Suprapubic skin (tissue), 4 donors: ENCODE results near the gene CORO1C.

Experiments used
- EP300 ChIP-seq: sonication (generic); formaldehyde crosslinking; IDR thresholded peaks from one replicate; pipeline ENCODE4 v1.6.1; 2017; ENCODE audit warnings: antibody characterized with exemption
- POLR2A ChIP-seq, 2 donors: fragments of 450-650 bp; IDR thresholded peaks; one replicate each; pipeline ENCODE4 v1.6.1; 2017; ENCODE audit warnings: antibody characterized with exemption in 2 of 2, mild to moderate bottlenecking in 2 of 2, moderate library complexity in 2 of 2
- POLR2AphosphoS5 ChIP-seq, 3 donors: sonication (generic); formaldehyde crosslinking; IDR thresholded peaks; one replicate each; pipeline ENCODE4 v1.6.1; 2017; ENCODE audit warnings: antibody characterized with exemption in 3 of 3
- TF ChIP-seq, protein P1 (sequence below), 2 donors: fragments of 200-600 bp in 1 of 2; fragments of 450-650 bp in 1 of 2; sonication (generic) in 1 of 2; IDR thresholded peaks; one replicate each; pipeline ENCODE4 v1.5.1; 2016 to 2019; ENCODE audit warnings: antibody characterized with exemption in 2 of 2, mild to moderate bottlenecking in 1 of 2, moderate library complexity in 1 of 2

DNA sequence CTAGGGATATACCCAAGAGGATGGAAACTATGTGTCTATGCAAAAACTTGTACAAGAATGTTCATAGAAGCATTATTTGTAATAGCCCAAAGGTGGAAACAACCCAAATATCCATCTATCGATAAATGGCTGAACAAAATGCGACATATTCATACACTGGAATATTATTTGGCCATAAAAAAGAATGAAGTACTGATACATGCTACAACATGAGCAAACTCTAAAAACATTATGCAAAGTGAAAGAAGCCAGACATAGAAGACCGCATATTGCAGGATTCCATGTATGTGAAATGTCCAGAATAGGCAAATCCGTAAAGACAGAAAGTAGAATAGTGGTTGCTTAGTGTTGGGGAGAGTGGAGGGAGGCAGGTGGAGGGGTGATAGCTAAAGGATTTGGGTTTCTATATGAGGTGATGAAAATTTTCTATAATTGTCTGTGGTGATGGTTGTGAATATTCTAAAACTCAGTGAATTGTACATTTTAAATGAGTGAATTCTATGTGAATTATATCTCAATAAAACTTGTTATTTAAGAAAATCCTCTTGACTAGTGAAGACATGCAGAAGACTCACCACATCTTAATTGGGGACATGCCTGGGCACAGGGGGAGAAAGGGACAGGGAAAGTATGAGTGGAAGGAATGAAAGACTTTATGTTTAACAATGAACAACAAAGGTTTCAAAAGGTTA lies 67.8 kb downstream of the CORO1C start:
- TF ChIP-seq, protein P1, sequence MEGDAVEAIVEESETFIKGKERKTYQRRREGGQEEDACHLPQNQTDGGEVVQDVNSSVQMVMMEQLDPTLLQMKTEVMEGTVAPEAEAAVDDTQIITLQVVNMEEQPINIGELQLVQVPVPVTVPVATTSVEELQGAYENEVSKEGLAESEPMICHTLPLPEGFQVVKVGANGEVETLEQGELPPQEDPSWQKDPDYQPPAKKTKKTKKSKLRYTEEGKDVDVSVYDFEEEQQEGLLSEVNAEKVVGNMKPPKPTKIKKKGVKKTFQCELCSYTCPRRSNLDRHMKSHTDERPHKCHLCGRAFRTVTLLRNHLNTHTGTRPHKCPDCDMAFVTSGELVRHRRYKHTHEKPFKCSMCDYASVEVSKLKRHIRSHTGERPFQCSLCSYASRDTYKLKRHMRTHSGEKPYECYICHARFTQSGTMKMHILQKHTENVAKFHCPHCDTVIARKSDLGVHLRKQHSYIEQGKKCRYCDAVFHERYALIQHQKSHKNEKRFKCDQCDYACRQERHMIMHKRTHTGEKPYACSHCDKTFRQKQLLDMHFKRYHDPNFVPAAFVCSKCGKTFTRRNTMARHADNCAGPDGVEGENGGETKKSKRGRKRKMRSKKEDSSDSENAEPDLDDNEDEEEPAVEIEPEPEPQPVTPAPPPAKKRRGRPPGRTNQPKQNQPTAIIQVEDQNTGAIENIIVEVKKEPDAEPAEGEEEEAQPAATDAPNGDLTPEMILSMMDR (IDR thresholded peaks at IDR 0.05): no peak
- TF ChIP-seq POLR2AphosphoS5 (IDR thresholded peaks at IDR 0.05) (no peak), POLR2A (IDR thresholded peaks at IDR 0.05) (no peak), EP300 (no peak)
